Right cardiac atrium (tissue), 5 donors: ENCODE results near the gene BRD7. TPM values are rescaled to one million over a fixed set of nuclear protein-coding genes. Genes with fewer than 3 reads are reported as not detected.
A peak's percentile ranks its signal among the peaks of the same experiment; 100 is the strongest.

Source experiments
- ATAC-seq, 2 donors: fragments of 200-7000 bp; cut with Tn5 transposase; one replicate each; pipeline versions ENCODE4 v1.8.0 to v1.9.1; 2020; ENCODE audit warnings: moderate library complexity in 2 of 2, mild to moderate bottlenecking in 1 of 2
- DNase-seq, 3 donors: peaks; one replicate each; pipeline ENCODE4 v3.0.0-alpha.2; 2020
- H3K27ac ChIP-seq: one replicate; pipeline ENCODE4 v1.5.1; 2013; ENCODE audit warnings: mild to moderate bottlenecking, low read length, control low read depth, moderate library complexity
- H3K27me3 ChIP-seq: one replicate; pipeline ENCODE4 v1.6.1; 2013; ENCODE audit not compliant: control insufficient read depth, insufficient read depth
- H3K4me1 ChIP-seq: one replicate; pipeline ENCODE4 v1.6.1; 2013; ENCODE audit warnings: low read length; ENCODE audit not compliant: control insufficient read depth, insufficient read depth
- H3K4me3 ChIP-seq: one replicate; pipeline ENCODE4 v1.5.1; 2013; ENCODE audit warnings: low read length, control low read depth
- H3K9me3 ChIP-seq: one replicate; pipeline ENCODE4 v1.6.1; 2013; ENCODE audit warnings: low read length; ENCODE audit not compliant: control insufficient read depth
- WGBS: extraction: QIAGEN DNeasy Blood & Tissue Kit; methylation state at CpG from one replicate; pipeline ENCODE4 v1.1.7; 2013; 5-methylcytosine and 5-hydroxymethylcytosine counted together
- intact Hi-C, 4 donors: fragments of 100-400 bp; cut with DNase I; formaldehyde crosslinking; loops; one replicate each; pipeline versions ENCODE4 v1.11.0 to v1.14.0; 2022 to 2023
- polyA plus RNA-seq: library from polyadenylated mRNA; stranded (reverse); fragments of 200-250 nt; gene quantifications from one replicate; pipeline ENCODE4 v1.2.3, GENCODE V29; 2013
- total RNA-seq, 4 donors: library from RNA; stranded (reverse); fragmentation: NEBNext Ultra II Directional; extraction: Animal tissue kit (Norgen Biotek cat#: 25700); gene quantifications; one replicate each; pipeline ENCODE4 v1.2.1, GENCODE V29; 2021
- donor health status: healthy with polysubstance abuse.
- donor health status: DM: no; HTN: yes; CAD: no.
- donor health status: DM: no; HTN: no; CAD: no.
- donor health status: DM: no; HTN: yes; CAD: no; lungs with severe emphysema.
- donor health status: DM: yes; HTN: yes; CAD: no.

Gene BRD7
- total and polyA plus RNA-seq, 5 donors: 33.8 to 48.0 (median 43.6) TPM

- H3K27ac ChIP-seq: no peak overlapping the region
- ATAC-seq (peak; percentile 44 to 46), DNase-seq (peak; percentile 43 to 69 (median 65))
- intact Hi-C loops: loop anchor here in 3 of 4 donors (5.0 to 10.0 kb wide), 3 partner anchors 253 to 295 kb away; no protein-coding TSS in a partner anchor
- H3K4me3 ChIP-seq: no peak overlapping the region
- WGBS: 55% methylated on average over 7 of the region's 7 CpGs
- peaks cover 3% of the 10 kb centered on the region for H3K4me1 ChIP-seq
- no peaks in the 10 kb centered on the region for H3K27me3 ChIP-seq
- no peaks in the 10 kb centered on the region for H3K9me3 ChIP-seq
Measured at GRCh38 chr16:50371936-50372595, 3.3 kb upstream of the BRD7 start.

- no peaks in the 10 kb centered on the region for H3K27me3 ChIP-seq
- DNase-seq (no peak), ATAC-seq (no peak)
- intact Hi-C loops: loop anchor here in 3 of 4 donors (5.0 to 10.0 kb wide), 3 partner anchors 254 to 296 kb away; no protein-coding TSS in a partner anchor
- H3K4me3 ChIP-seq: no peak overlapping the region
- H3K27ac ChIP-seq: no peak overlapping the region
- H3K4me1 ChIP-seq: peaks cover 3% of the 10 kb centered on the region
- WGBS: 96% methylated on average over 4 of the region's 4 CpGs
- H3K9me3 ChIP-seq: no peaks in the 10 kb centered on the region
Measured at GRCh38 chr16:50371036-50371716, 2.4 kb upstream of the BRD7 start.

- Histone ChIP-seq H3K4me1 (no peaks in the 10 kb centered on the region), H3K9me3 (no peaks in the 10 kb centered on the region), H3K27ac (no peak overlapping the region), H3K27me3 (no peaks in the 10 kb centered on the region), H3K4me3 (peak overlapping the region; percentile 98)
- DNase-seq: no peak
- ATAC-seq: no peak
- intact Hi-C loops: no loop called here
- 12% methylated on average over 7 of the region's 7 CpGs for WGBS
Measured at GRCh38 chr16:50369133-50369804, 481 bp upstream of the BRD7 start.

- intact Hi-C loops: no loop called here
- H3K27ac ChIP-seq: no peak overlapping the region
- 7% methylated on average over 23 of the region's 23 CpGs for WGBS
- H3K27me3 ChIP-seq: no peaks in the 10 kb centered on the region
- ATAC-seq: no peak
- no peaks in the 10 kb centered on the region for H3K4me1 ChIP-seq
- no peak for DNase-seq
- peak overlapping the region; percentile 98 for H3K4me3 ChIP-seq
- H3K9me3 ChIP-seq: no peaks in the 10 kb centered on the region
Measured at GRCh38 chr16:50367777-50368409, 895 bp downstream of the BRD7 start.

GRCh38 chr16:50365791-50366575, 2.8 kb downstream of the BRD7 start:
- 40% methylated on average over 2 of the region's 2 CpGs for WGBS
- Histone ChIP-seq H3K27ac (no peak overlapping the region), H3K4me1 (no peaks in the 10 kb centered on the region), H3K9me3 (no peaks in the 10 kb centered on the region), H3K27me3 (no peaks in the 10 kb centered on the region), H3K4me3 (no peak overlapping the region)
- no peak for DNase-seq
- intact Hi-C loops: no loop called here
- ATAC-seq: no peak

GRCh38 chr16:50363656-50364055, 5.1 kb downstream of the BRD7 start:
- Histone ChIP-seq H3K4me1 (no peaks in the 10 kb centered on the region), H3K27ac (no peak overlapping the region)
- intact Hi-C loops: no loop called here

GRCh38 chr16:50360779-50361178, 8.0 kb downstream of the BRD7 start:
- H3K27ac ChIP-seq: no peak overlapping the region

More at GRCh38 chr16:50363656-50364055, 5.1 kb downstream of the BRD7 start:
- DNase-seq: no peak
- Histone ChIP-seq H3K9me3 (no peaks in the 10 kb centered on the region), H3K4me3 (no peak overlapping the region), H3K27me3 (no peaks in the 10 kb centered on the region)
- WGBS: 86% methylated on average over 10 of the region's 10 CpGs
- ATAC-seq: no peak

GRCh38 chr16:50360033-50360778, 8.6 kb downstream of the BRD7 start:
- Histone ChIP-seq H3K9me3 (no peaks in the 10 kb centered on the region), H3K4me1 (no peaks in the 10 kb centered on the region), H3K27me3 (no peaks in the 10 kb centered on the region), H3K27ac (no peak overlapping the region), H3K4me3 (no peak overlapping the region)
- intact Hi-C loops: no loop called here
- ATAC-seq: no peak
- 68% methylated on average over 6 of the region's 6 CpGs for WGBS
- no peak for DNase-seq

More at GRCh38 chr16:50360779-50361178, 8.0 kb downstream of the BRD7 start:
- no peaks in the 10 kb centered on the region for H3K4me1 ChIP-seq
- ATAC-seq (peak; percentile 26 to 40), DNase-seq (no peak)
- no peaks in the 10 kb centered on the region for H3K9me3 ChIP-seq
- intact Hi-C loops: no loop called here
- no peaks in the 10 kb centered on the region for H3K27me3 ChIP-seq
- WGBS: 50% methylated on average over 3 of the region's 3 CpGs
- H3K4me3 ChIP-seq: no peak overlapping the region

GRCh38 chr16:50359626-50360025, 9.2 kb downstream of the BRD7 start:
- no peaks in the 10 kb centered on the region for H3K27me3 ChIP-seq
- DNase-seq: no peak
- no peak for ATAC-seq
- no peak overlapping the region for H3K4me3 ChIP-seq
- no peaks in the 10 kb centered on the region for H3K9me3 ChIP-seq
- H3K4me1 ChIP-seq: no peaks in the 10 kb centered on the region
- no peak overlapping the region for H3K27ac ChIP-seq
- intact Hi-C loops: loop anchor here in 2 of 4 donors (10.0 kb wide), 1 partner anchor 145 kb away; no protein-coding TSS in a partner anchor
- WGBS: 41% methylated on average over 1 of the region's 1 CpG
